HG02798 (cell line): ENCODE data around the gene DUSP21.
"Not testable (repeated sequence)": the region's sequence is repeated elsewhere in the genome, so short reads cannot be mapped to it uniquely, and the experiment has no call there.

ENCODE experiments used
- ATAC-seq: cut with Tn5 transposase; IDR thresholded peaks from one replicate; pipeline ENCODE4 v1.9.1; 2021; ENCODE audit warnings: mild to moderate bottlenecking; ENCODE audit not compliant: unreplicated experiment, poor library complexity

DUSP21 gene

GRCh38 chrX:44874420-44875184 is 30.8 kb downstream of the DUSP21 start:
- ATAC-seq: no peak

- ATAC-seq: no peak
Measured at GRCh38 chrX:44875185-44875489, 31.3 kb downstream of the DUSP21 start.

GRCh38 chrX:44876086-44876485 is 32.3 kb downstream of the DUSP21 start:
- ATAC-seq: no peak

- ATAC-seq: no peak
Measured at GRCh38 chrX:44876767-44877166, 32.9 kb downstream of the DUSP21 start.

- no peak for ATAC-seq
Measured at GRCh38 chrX:44878780-44879179, 35.0 kb downstream of the DUSP21 start.

GRCh38 chrX:44881549-44881948 is 37.7 kb downstream of the DUSP21 start:
- no peak for ATAC-seq

GRCh38 chrX:44882635-44883034 is 38.8 kb downstream of the DUSP21 start:
- no peak for ATAC-seq

GRCh38 chrX:44884944-44885343 is 41.1 kb downstream of the DUSP21 start:
- ATAC-seq: no peak

- ATAC-seq: no peak
Measured at GRCh38 chrX:44889824-44890223, 46.0 kb downstream of the DUSP21 start.

GRCh38 chrX:44890247-44890646 is 46.4 kb downstream of the DUSP21 start:
- ATAC-seq: no peak

GRCh38 chrX:44890687-44891086 is 46.9 kb downstream of the DUSP21 start:
- ATAC-seq: not testable (repeated sequence)

- ATAC-seq: no peak
Measured at GRCh38 chrX:44891642-44892041, 47.8 kb downstream of the DUSP21 start.
